ENCODE results near the gene QPRT. TPM values are rescaled to one million over a fixed set of nuclear protein-coding genes. Genes with fewer than 3 reads are reported as not detected.

The QPRT gene
- total and polyA plus RNA-seq, 2 of the 13 experiments (the other 11 are each of a cell fraction or from before 2014, with no cell fraction given), result 130 to 218 TPM

DNA sequence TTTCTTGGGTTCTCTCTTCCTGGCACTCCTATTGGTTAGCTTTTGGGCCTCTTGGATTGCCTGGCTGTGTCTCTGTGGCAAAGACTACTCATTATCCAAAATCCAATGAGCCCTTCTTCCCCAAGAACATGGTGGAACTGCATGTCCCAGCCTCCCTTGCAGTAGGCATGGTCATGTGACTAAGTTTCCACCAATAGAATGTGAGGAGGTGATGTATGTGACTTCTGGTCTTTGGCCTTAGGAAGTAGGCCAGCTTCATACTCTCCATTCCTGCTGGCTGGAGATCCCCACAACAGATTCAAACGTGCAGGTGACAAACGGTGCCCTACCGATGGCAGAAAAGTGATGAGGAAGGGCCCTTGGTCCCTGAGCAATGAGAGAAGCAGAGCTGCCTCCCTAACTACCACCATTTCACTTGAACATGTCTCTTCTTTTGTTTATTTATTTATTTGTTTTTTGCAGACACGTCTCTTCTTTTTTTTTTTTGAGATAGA, 33.2 kb upstream of the QPRT start (continued):
- TF ChIP-seq, protein P1, sequence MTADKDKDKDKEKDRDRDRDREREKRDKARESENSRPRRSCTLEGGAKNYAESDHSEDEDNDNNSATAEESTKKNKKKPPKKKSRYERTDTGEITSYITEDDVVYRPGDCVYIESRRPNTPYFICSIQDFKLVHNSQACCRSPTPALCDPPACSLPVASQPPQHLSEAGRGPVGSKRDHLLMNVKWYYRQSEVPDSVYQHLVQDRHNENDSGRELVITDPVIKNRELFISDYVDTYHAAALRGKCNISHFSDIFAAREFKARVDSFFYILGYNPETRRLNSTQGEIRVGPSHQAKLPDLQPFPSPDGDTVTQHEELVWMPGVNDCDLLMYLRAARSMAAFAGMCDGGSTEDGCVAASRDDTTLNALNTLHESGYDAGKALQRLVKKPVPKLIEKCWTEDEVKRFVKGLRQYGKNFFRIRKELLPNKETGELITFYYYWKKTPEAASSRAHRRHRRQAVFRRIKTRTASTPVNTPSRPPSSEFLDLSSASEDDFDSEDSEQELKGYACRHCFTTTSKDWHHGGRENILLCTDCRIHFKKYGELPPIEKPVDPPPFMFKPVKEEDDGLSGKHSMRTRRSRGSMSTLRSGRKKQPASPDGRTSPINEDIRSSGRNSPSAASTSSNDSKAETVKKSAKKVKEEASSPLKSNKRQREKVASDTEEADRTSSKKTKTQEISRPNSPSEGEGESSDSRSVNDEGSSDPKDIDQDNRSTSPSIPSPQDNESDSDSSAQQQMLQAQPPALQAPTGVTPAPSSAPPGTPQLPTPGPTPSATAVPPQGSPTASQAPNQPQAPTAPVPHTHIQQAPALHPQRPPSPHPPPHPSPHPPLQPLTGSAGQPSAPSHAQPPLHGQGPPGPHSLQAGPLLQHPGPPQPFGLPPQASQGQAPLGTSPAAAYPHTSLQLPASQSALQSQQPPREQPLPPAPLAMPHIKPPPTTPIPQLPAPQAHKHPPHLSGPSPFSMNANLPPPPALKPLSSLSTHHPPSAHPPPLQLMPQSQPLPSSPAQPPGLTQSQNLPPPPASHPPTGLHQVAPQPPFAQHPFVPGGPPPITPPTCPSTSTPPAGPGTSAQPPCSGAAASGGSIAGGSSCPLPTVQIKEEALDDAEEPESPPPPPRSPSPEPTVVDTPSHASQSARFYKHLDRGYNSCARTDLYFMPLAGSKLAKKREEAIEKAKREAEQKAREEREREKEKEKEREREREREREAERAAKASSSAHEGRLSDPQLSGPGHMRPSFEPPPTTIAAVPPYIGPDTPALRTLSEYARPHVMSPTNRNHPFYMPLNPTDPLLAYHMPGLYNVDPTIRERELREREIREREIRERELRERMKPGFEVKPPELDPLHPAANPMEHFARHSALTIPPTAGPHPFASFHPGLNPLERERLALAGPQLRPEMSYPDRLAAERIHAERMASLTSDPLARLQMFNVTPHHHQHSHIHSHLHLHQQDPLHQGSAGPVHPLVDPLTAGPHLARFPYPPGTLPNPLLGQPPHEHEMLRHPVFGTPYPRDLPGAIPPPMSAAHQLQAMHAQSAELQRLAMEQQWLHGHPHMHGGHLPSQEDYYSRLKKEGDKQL (CRISPR knock-in tag; IDR thresholded peaks at IDR 0.05; ENCODE audit: low read depth), result no peak
- TF ChIP-seq ZNF263 (CRISPR knock-in tag; IDR thresholded peaks at IDR 0.05), result no peak
- TF ChIP-seq ZNF329 (CRISPR knock-in tag; IDR thresholded peaks at IDR 0.05; ENCODE audit: low read depth), result no peak
- TF ChIP-seq ZMYM3 (CRISPR knock-in tag; IDR thresholded peaks at IDR 0.05), result peak; percentile 21; the same call in 1 of the 2 replicates
- no peak for TF ChIP-seq NFATC3 (CRISPR knock-in tag; IDR thresholded peaks at IDR 0.05)
- no peak for TF ChIP-seq ZNF567 (CRISPR knock-in tag; IDR thresholded peaks at IDR 0.05; ENCODE audit: borderline replicate concordance)
- TF ChIP-seq ZNF660 (CRISPR knock-in tag; IDR thresholded peaks at IDR 0.05; ENCODE audit: borderline replicate concordance, low read depth), result no peak
- peak; percentile 60; the same call in 1 of the 2 replicates for TF ChIP-seq GABPB1 (CRISPR knock-in tag; IDR thresholded peaks at IDR 0.05)
- TF ChIP-seq MAFG (CRISPR knock-in tag; IDR thresholded peaks at IDR 0.05), result no peak
- TF ChIP-seq ZNF224 (CRISPR knock-in tag; IDR thresholded peaks at IDR 0.05), result peak; percentile 88; the same call in 1 of the 2 replicates
- TF ChIP-seq, protein P2, sequence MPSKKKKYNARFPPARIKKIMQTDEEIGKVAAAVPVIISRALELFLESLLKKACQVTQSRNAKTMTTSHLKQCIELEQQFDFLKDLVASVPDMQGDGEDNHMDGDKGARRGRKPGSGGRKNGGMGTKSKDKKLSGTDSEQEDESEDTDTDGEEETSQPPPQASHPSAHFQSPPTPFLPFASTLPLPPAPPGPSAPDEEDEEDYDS (CRISPR knock-in tag; IDR thresholded peaks at IDR 0.05), result peak; percentile 79
- TF ChIP-seq TBL1XR1 (IDR thresholded peaks at IDR 0.05; ENCODE audit: borderline replicate concordance, low read length, partially characterized antibody), result no peak
- TF ChIP-seq ARID2 (CRISPR knock-in tag; IDR thresholded peaks at IDR 0.05; ENCODE audit: borderline replicate concordance), result no peak
- no peak for TF ChIP-seq MEIS2 (CRISPR knock-in tag; IDR thresholded peaks at IDR 0.05)
- no peak for TF ChIP-seq JUND (CRISPR knock-in tag; IDR thresholded peaks at IDR 0.05)
- TF ChIP-seq KLF6 (CRISPR knock-in tag; IDR thresholded peaks at IDR 0.05), result peak; percentile 57; the same call in 1 of the 2 replicates
- no peak for TF ChIP-seq RFXAP (CRISPR knock-in tag; IDR thresholded peaks at IDR 0.05; ENCODE audit: borderline replicate concordance)
- TF ChIP-seq GATAD1 (CRISPR knock-in tag; IDR thresholded peaks at IDR 0.05), result peak; percentile 53
- TF ChIP-seq ZNF260 (CRISPR knock-in tag; IDR thresholded peaks at IDR 0.05; ENCODE audit: borderline replicate concordance, low read depth), result no peak
- TF ChIP-seq ZNF709 (CRISPR knock-in tag; IDR thresholded peaks at IDR 0.05), result no peak
- TF ChIP-seq ZNF772 (CRISPR knock-in tag; IDR thresholded peaks at IDR 0.05), result no peak
- no peak for TF ChIP-seq HOXA5 (CRISPR knock-in tag; IDR thresholded peaks at IDR 0.05)
- TF ChIP-seq, protein P3, sequence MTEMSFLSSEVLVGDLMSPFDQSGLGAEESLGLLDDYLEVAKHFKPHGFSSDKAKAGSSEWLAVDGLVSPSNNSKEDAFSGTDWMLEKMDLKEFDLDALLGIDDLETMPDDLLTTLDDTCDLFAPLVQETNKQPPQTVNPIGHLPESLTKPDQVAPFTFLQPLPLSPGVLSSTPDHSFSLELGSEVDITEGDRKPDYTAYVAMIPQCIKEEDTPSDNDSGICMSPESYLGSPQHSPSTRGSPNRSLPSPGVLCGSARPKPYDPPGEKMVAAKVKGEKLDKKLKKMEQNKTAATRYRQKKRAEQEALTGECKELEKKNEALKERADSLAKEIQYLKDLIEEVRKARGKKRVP (CRISPR knock-in tag; IDR thresholded peaks at IDR 0.05), result no peak
- TF ChIP-seq CENPT (CRISPR knock-in tag; IDR thresholded peaks at IDR 0.05; ENCODE audit: low read depth), result no peak
